B cell (primary cell): ENCODE data around the gene DZIP1L. TPM values are rescaled to one million over a fixed set of nuclear protein-coding genes. Genes with fewer than 3 reads are reported as not detected.

Source experiments
- ATAC-seq: fragments of 200-7000 bp; cut with Tn5 transposase; one replicate; pipeline ENCODE4 v1.10.0; 2021; ENCODE audit warnings: low read depth, mild to moderate bottlenecking, moderate number of reproducible peaks, moderate library complexity
- CTCF ChIA-PET: fragments of 350-600 bp; sonication (Branson Sonifier 250); formaldehyde crosslinking; loops from one replicate; lab custom pipeline; 2021; ENCODE audit warnings: antibody characterized with exemption, inconsistent platforms; lab: Charles Lee
- POLR2A ChIA-PET: fragments of 350-600 bp; sonication (Branson Sonifier 250); formaldehyde crosslinking; loops from one replicate; lab custom pipeline; 2021; ENCODE audit warnings: antibody characterized with exemption; lab: Charles Lee
- DNase-seq: peaks from one replicate; pipeline ENCODE4 v3.0.0; 2013
- H2AFZ ChIP-seq: 2 replicates; pipeline ENCODE4 v1.6.1; 2012; ENCODE audit warnings: mild to moderate bottlenecking, low read depth, low read length; ENCODE audit not compliant: insufficient read depth, poor library complexity, severe bottlenecking
- H3K27ac ChIP-seq, 2 donors: 1 replicate in 1 of 2; 2 replicates in 1 of 2; pipeline ENCODE4 v1.5.1; 2012 to 2013; ENCODE audit warnings: low read length in 2 of 2, mild to moderate bottlenecking in 2 of 2, moderate library complexity in 1 of 2
- H3K27me3 ChIP-seq, 4 experiments: fragments of 200-600 bp in 1 of 4; sonication (generic) in 1 of 4; replicated peaks in 1 of 4; 1 replicate in 2 of 4; 2 replicates in 2 of 4; pipeline versions ENCODE4 v1.6.1 to v1.7.0; 2013 to 2016; ENCODE audit warnings: low read length in 3 of 4, mild to moderate bottlenecking in 2 of 4, mixed read lengths in 1 of 4, moderate library complexity in 1 of 4; ENCODE audit not compliant: insufficient read depth in 4 of 4, control insufficient read depth in 3 of 4; ENCODE audit errors: control extremely low read depth in 1 of 4
- H3K36me3 ChIP-seq, 2 experiments: replicated peaks in 1 of 2; 1 replicate in 1 of 2; 2 replicates in 1 of 2; pipeline versions ENCODE4 v1.6.1 to v1.7.1; 2013; ENCODE audit warnings: low read length in 1 of 2; ENCODE audit not compliant: insufficient read depth in 2 of 2, control insufficient read depth in 1 of 2; ENCODE audit errors: control extremely low read depth in 1 of 2, extremely low read depth in 1 of 2
- H3K4me1 ChIP-seq, 2 donors: fragments of 200-600 bp in 1 of 2; sonication (generic) in 1 of 2; 1 replicate in 1 of 2; 2 replicates in 1 of 2; pipeline versions ENCODE4 v1.5.1 to v1.6.1; 2013 to 2017; ENCODE audit warnings: low read length in 2 of 2; ENCODE audit not compliant: control insufficient read depth in 2 of 2, insufficient read depth in 2 of 2
- H3K4me2 ChIP-seq: replicated peaks from 2 replicates; pipeline ENCODE3; 2012; ENCODE audit warnings: mild to moderate bottlenecking, low read depth, low read length; ENCODE audit not compliant: poor library complexity, severe bottlenecking
- H3K4me3 ChIP-seq, 5 experiments: fragments of 200-600 bp in 1 of 5; sonication (generic) in 1 of 5; 1 replicate in 3 of 5; 2 replicates in 2 of 5; pipeline versions ENCODE4 v1.5.1 to v1.7.0; 2011 to 2016; ENCODE audit warnings: low read length in 4 of 5, mild to moderate bottlenecking in 4 of 5, low read depth in 2 of 5, control low read depth in 1 of 5, moderate library complexity in 1 of 5; ENCODE audit not compliant: insufficient read depth in 1 of 5; ENCODE audit errors: control extremely low read depth in 1 of 5, extremely low read depth in 1 of 5
- H3K79me2 ChIP-seq: fragments of 200-600 bp; sonication (generic); one replicate; pipeline ENCODE4 v1.6.0; 2016; ENCODE audit warnings: low read length; ENCODE audit not compliant: control insufficient read depth, insufficient read depth
- H3K9ac ChIP-seq: fragments of 200-600 bp; sonication (generic); 2 replicates; pipeline ENCODE4 v1.6.1; 2017; ENCODE audit warnings: mild to moderate bottlenecking, low read length, moderate library complexity
- H3K9me3 ChIP-seq, 3 donors: one replicate each; pipeline versions ENCODE4 v1.6.1 to v1.7.1; 2013; ENCODE audit warnings: low read length in 2 of 3; ENCODE audit not compliant: control insufficient read depth in 2 of 3, insufficient read depth in 1 of 3; ENCODE audit errors: control extremely low read depth in 1 of 3
- H4K20me1 ChIP-seq: 2 replicates; pipeline ENCODE4 v1.6.0; 2012; ENCODE audit warnings: mild to moderate bottlenecking, low read length; ENCODE audit not compliant: insufficient read depth, control insufficient read depth, poor library complexity, severe bottlenecking
- H3K27ac Mint-ChIP-seq: one replicate; pipeline ENCODE4 v1.8.0; 2021; ENCODE audit warnings: mixed read lengths
- H3K27me3 Mint-ChIP-seq: one replicate; pipeline ENCODE4 v1.8.0; 2021; ENCODE audit warnings: mixed read lengths
- H3K4me1 Mint-ChIP-seq: one replicate; pipeline ENCODE4 v1.8.0; 2021; ENCODE audit warnings: mixed read lengths
- H3K4me3 Mint-ChIP-seq: one replicate; pipeline ENCODE4 v1.8.0; 2021; ENCODE audit warnings: mixed read lengths
- H3K9me3 Mint-ChIP-seq: one replicate; pipeline ENCODE4 v1.8.0; 2022; ENCODE audit warnings: mixed read lengths; ENCODE audit not compliant: insufficient read depth
- EZH2 ChIP-seq: IDR thresholded peaks from 2 replicates; pipeline ENCODE4 v1.6.1; 2012; ENCODE audit warnings: borderline replicate concordance, low read depth, mild to moderate bottlenecking, moderate library complexity, low read length; ENCODE audit not compliant: insufficient read depth, poor library complexity, severe bottlenecking
- WGBS: methylation state at CpG from one replicate; pipeline ENCODE4 v1.1.5; 2013; ENCODE audit warnings: missing lambda C conversion rate; ENCODE audit not compliant: insufficient coverage; 5-methylcytosine and 5-hydroxymethylcytosine counted together
- intact Hi-C: fragments of 100-400 bp; cut with micrococcal nuclease; formaldehyde crosslinking; loops from one replicate; pipeline ENCODE4 v1.10.0; 2022
- polyA plus RNA-seq: library from polyadenylated mRNA; depleted of rRNA; stranded (reverse); fragments of >200 nt; gene quantifications from 2 replicates; pipeline ENCODE4 v1.2.3, GENCODE V29; 2012
- total RNA-seq, 2 donors: library from RNA; stranded (reverse); fragments of 120-200 nt in 1 of 2; gene quantifications; 1 replicate in 1 of 2; 2 replicates in 1 of 2; pipeline versions ENCODE4 v1.2.3 to v1.2.4, GENCODE V29; 2013 to 2022
- TF ChIP-seq, protein P1 (sequence below): fragments of 200-600 bp; IDR thresholded peaks from one replicate; pipeline ENCODE4 v1.8.0; 2022; ENCODE audit warnings: antibody characterized with exemption, mild to moderate bottlenecking

Gene DZIP1L
- total and polyA plus RNA-seq, 2 donors (not counting 1 experiment from before 2014, with no cell fraction given): not detected

DNA sequence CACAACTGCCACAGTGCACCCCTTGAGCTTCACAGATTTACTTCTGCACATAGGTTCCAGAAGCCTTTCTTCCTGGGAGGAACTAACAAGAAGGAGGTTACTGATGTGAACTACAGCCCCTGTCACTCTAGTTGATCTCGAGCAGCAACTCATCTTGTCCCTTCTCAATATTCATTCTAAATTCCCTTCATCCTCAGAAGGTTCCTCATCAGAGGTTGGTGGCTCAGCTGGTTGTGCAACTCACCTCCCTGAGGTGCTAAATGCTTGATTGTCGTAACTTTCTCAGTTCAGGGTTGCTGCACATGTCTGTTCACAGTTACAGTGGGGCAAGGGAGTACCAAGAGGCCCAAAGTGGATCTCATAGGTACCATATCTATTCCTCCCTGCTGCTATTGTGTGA, 22.5 kb upstream of the DZIP1L start:
- TF ChIP-seq EZH2: no peak
- Histone ChIP-seq H3K36me3 (no peaks in the 10 kb centered on the region), H3K27ac (no peak overlapping the region), H3K4me2 (no peak overlapping the region), H3K9me3 (no peaks in the 10 kb centered on the region), H3K27me3 (peaks cover 0 to 4% (median 0%) of the 10 kb centered on the region in 4 experiments), H3K9ac (no peak overlapping the region), H4K20me1 (no peaks in the 10 kb centered on the region), H3K79me2 (no peaks in the 10 kb centered on the region), H3K4me3 (no peak overlapping the region), H2AFZ (no peak overlapping the region), H3K4me1 (peaks cover 22 to 23% of the 10 kb centered on the region in 2 donors)
- Mint-ChIP-seq H3K27me3 (peaks cover 18% of the 10 kb centered on the region), H3K9me3 (no peaks in the 10 kb centered on the region), H3K4me3 (no peak overlapping the region), H3K27ac (no peak overlapping the region), H3K4me1 (peaks cover 30% of the 10 kb centered on the region)
- POLR2A ChIA-PET: no interaction called here
- CTCF ChIA-PET: no interaction called here
- intact Hi-C loops: no loop called here
- WGBS: 86% methylated on average over 1 of the region's 2 CpGs
- DNase-seq (no peak), ATAC-seq (no peak)

DNA sequence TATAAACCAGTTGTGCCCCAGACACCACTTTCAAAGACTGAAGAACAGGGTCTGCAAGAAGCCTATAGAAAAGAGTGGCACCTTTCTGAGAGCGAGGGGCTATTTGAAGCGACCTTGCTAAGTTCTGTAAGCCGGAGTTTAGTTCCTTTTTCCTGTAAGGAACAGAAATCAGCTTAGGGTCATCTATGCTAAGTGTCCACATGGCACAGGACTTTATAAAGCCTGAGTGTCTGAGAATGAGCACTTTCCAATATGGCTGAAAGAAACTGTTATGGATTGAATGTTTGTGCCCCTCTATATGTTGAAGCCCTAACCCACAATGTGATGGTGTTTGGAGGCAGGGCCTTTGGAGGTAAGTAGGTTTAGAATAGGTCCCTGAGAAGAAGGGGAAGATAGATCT, 20.8 kb upstream of the DZIP1L start:
- Histone ChIP-seq H3K4me3 (no peak overlapping the region), H4K20me1 (no peaks in the 10 kb centered on the region), H2AFZ (no peak overlapping the region), H3K79me2 (no peaks in the 10 kb centered on the region), H3K27ac (no peak overlapping the region), H3K36me3 (no peaks in the 10 kb centered on the region), H3K27me3 (peaks cover 0 to 1% (median 0%) of the 10 kb centered on the region in 4 experiments), H3K9ac (no peak overlapping the region), H3K4me1 (peaks cover 22 to 23% of the 10 kb centered on the region in 2 donors), H3K9me3 (no peaks in the 10 kb centered on the region), H3K4me2 (no peak overlapping the region)
- peaks cover 28% of the 10 kb centered on the region for H3K4me1 Mint-ChIP-seq
- POLR2A ChIA-PET: no interaction called here
- H3K27me3 Mint-ChIP-seq: peaks cover 9% of the 10 kb centered on the region
- H3K9me3 Mint-ChIP-seq: no peaks in the 10 kb centered on the region
- H3K27ac Mint-ChIP-seq: no peak overlapping the region
- H3K4me3 Mint-ChIP-seq: no peak overlapping the region
- CTCF ChIA-PET: no interaction called here
- 82% methylated on average over 3 of the region's 3 CpGs for WGBS
- DNase-seq (no peak), ATAC-seq (no peak)
- no peak for TF ChIP-seq EZH2
- TF ChIP-seq, protein P1, sequence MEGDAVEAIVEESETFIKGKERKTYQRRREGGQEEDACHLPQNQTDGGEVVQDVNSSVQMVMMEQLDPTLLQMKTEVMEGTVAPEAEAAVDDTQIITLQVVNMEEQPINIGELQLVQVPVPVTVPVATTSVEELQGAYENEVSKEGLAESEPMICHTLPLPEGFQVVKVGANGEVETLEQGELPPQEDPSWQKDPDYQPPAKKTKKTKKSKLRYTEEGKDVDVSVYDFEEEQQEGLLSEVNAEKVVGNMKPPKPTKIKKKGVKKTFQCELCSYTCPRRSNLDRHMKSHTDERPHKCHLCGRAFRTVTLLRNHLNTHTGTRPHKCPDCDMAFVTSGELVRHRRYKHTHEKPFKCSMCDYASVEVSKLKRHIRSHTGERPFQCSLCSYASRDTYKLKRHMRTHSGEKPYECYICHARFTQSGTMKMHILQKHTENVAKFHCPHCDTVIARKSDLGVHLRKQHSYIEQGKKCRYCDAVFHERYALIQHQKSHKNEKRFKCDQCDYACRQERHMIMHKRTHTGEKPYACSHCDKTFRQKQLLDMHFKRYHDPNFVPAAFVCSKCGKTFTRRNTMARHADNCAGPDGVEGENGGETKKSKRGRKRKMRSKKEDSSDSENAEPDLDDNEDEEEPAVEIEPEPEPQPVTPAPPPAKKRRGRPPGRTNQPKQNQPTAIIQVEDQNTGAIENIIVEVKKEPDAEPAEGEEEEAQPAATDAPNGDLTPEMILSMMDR: no peak
- intact Hi-C loops: no loop called here
